H1 (cell line): ENCODE data around the gene ZNF584. TPM values are rescaled to one million over a fixed set of nuclear protein-coding genes. Genes with fewer than 3 reads are reported as not detected.
"Not testable (repeated sequence)": the region's sequence is repeated elsewhere in the genome, so short reads cannot be mapped to it uniquely, and the experiment has no call there.

ENCODE experiments used
- CTCF ChIA-PET: fragments of 300-600 bp; sonication (Branson Sonifier 250); formaldehyde crosslinking; loops from one replicate; lab custom pipeline; 2021; ENCODE audit not compliant: partially characterized antibody; lab: Charles Lee
- POLR2A ChIA-PET: fragments of 300-600 bp; sonication (Branson Sonifier 250); formaldehyde crosslinking; loops from one replicate; lab custom pipeline; 2021; ENCODE audit warnings: inconsistent platforms; ENCODE audit not compliant: partially characterized antibody; lab: Charles Lee
- DNase-seq, 2 experiments: peaks; one replicate each; pipeline versions ENCODE4 v3.0.0 to v3.0.0-alpha.2; 2010 to 2022; ENCODE audit warnings: low spot score in 2 of 2, low read depth in 1 of 2, mixed read lengths in 1 of 2
- FAIRE-seq: peaks from 2 replicates; lab custom pipeline; 2011; peaks lifted over from hg19 to GRCh38; lab: Jason Lieb, UNC
- H2AFZ ChIP-seq: 2 replicates; pipeline ENCODE4 v1.8.1; 2012; ENCODE audit warnings: low read length, inconsistent platforms
- H2AK5ac ChIP-seq: 2 replicates; pipeline ENCODE4 v1.6.1; 2013; ENCODE audit warnings: low read depth, low read length
- H2BK120ac ChIP-seq: replicated peaks from 2 replicates; pipeline ENCODE3; 2013; ENCODE audit warnings: low read depth, low read length, inconsistent platforms
- H2BK12ac ChIP-seq: 2 replicates; pipeline ENCODE4 v1.6.1; 2013; ENCODE audit warnings: low read depth, low read length
- H2BK15ac ChIP-seq: 2 replicates; pipeline ENCODE4 v1.6.1; 2013; ENCODE audit warnings: low read length
- H2BK20ac ChIP-seq: 2 replicates; pipeline ENCODE4 v1.6.1; 2013; ENCODE audit warnings: low read length
- H2BK5ac ChIP-seq: 2 replicates; pipeline ENCODE4 v1.6.1; 2013; ENCODE audit warnings: low read depth, low read length
- H3K14ac ChIP-seq: 2 replicates; pipeline ENCODE4 v1.6.1; 2013; ENCODE audit warnings: inconsistent platforms; ENCODE audit not compliant: insufficient read length
- H3K18ac ChIP-seq: 2 replicates; pipeline ENCODE4 v1.6.1; 2013; ENCODE audit warnings: low read length; ENCODE audit errors: extremely low read depth
- H3K23ac ChIP-seq: 2 replicates; pipeline ENCODE4 v1.6.1; 2013; ENCODE audit warnings: inconsistent platforms; ENCODE audit not compliant: insufficient read length
- H3K23me2 ChIP-seq: 2 replicates; pipeline ENCODE4 v1.6.1; 2013; ENCODE audit warnings: low read depth, low read length
- H3K27ac ChIP-seq: 2 replicates; pipeline ENCODE4 v1.6.1; 2011; ENCODE audit warnings: low read depth, low read length, inconsistent platforms
- H3K27me3 ChIP-seq, 4 experiments: replicated peaks in 1 of 4; 1 replicate in 1 of 4; 2 replicates in 3 of 4; pipeline versions ENCODE4 v1.6.1 to v1.8.1; 2011 to 2013; ENCODE audit warnings: low read length in 3 of 4, mild to moderate bottlenecking in 3 of 4, inconsistent platforms in 2 of 4, mixed read lengths in 2 of 4, moderate library complexity in 1 of 4; ENCODE audit not compliant: control insufficient read depth in 3 of 4, insufficient read depth in 3 of 4; ENCODE audit errors: extremely low read depth in 1 of 4
- H3K36me3 ChIP-seq, 4 experiments: 2 replicates each; pipeline versions ENCODE4 v1.6.1 to v1.8.1; 2011 to 2013; ENCODE audit warnings: mild to moderate bottlenecking in 4 of 4, low read length in 3 of 4, moderate library complexity in 2 of 4, control low read depth in 1 of 4, inconsistent platforms in 1 of 4; ENCODE audit not compliant: insufficient read depth in 4 of 4, control insufficient read depth in 2 of 4
- H3K4ac ChIP-seq: replicated peaks from 2 replicates; pipeline ENCODE3; 2013; ENCODE audit warnings: low read length, low read depth, mixed read lengths, inconsistent platforms; ENCODE audit not compliant: insufficient read length
- H3K4me1 ChIP-seq, 4 experiments: replicated peaks in 1 of 4; 1 replicate in 1 of 4; 2 replicates in 3 of 4; pipeline versions ENCODE4 v1.6.1 to v1.8.1; 2011 to 2013; ENCODE audit warnings: low read length in 3 of 4, inconsistent platforms in 2 of 4, mixed read lengths in 1 of 4; ENCODE audit not compliant: insufficient read depth in 4 of 4, control insufficient read depth in 3 of 4
- H3K4me2 ChIP-seq, 2 experiments: 2 replicates each; pipeline versions ENCODE4 v1.6.1 to v1.8.1; 2011 to 2013; ENCODE audit warnings: low read depth in 2 of 2, low read length in 2 of 2, control low read depth in 1 of 2, inconsistent platforms in 1 of 2, mild to moderate bottlenecking in 1 of 2; ENCODE audit not compliant: insufficient read depth in 1 of 2
- H3K4me3 ChIP-seq, 4 experiments: fragments of 200-600, 300-600 bp in 1 of 4; sonication (generic), shearing (Covaris generic), sonication (Bioruptor Twin) in 1 of 4; 2 replicates each; pipeline versions ENCODE4 v1.5.1 to v1.8.1; 2011 to 2016; ENCODE audit warnings: low read length in 4 of 4, low read depth in 3 of 4, control low read depth in 2 of 4, inconsistent platforms in 2 of 4, mild to moderate bottlenecking in 2 of 4, mixed read lengths in 1 of 4, moderate library complexity in 1 of 4; ENCODE audit not compliant: insufficient read depth in 2 of 4; ENCODE audit errors: extremely low read depth in 1 of 4
- H3K56ac ChIP-seq: replicated peaks from 2 replicates; pipeline ENCODE3; 2013; ENCODE audit warnings: low read depth, mild to moderate bottlenecking, mixed read lengths, low read length, inconsistent platforms; ENCODE audit not compliant: insufficient read length
- H3K79me1 ChIP-seq: 2 replicates; pipeline ENCODE4 v1.6.1; 2013; ENCODE audit warnings: low read depth, low read length, control low read depth
- H3K79me2 ChIP-seq, 2 experiments: 2 replicates each; pipeline versions ENCODE4 v1.6.1 to v1.8.1; 2012 to 2013; ENCODE audit warnings: low read length in 2 of 2, mild to moderate bottlenecking in 2 of 2, inconsistent platforms in 1 of 2; ENCODE audit not compliant: insufficient read depth in 2 of 2, control insufficient read depth in 1 of 2
- H3K9ac ChIP-seq, 4 experiments: replicated peaks in 1 of 4; 1 replicate in 1 of 4; 2 replicates in 3 of 4; pipeline versions ENCODE4 v1.6.1 to v1.8.1; 2011 to 2013; ENCODE audit warnings: low read depth in 3 of 4, low read length in 3 of 4, control low read depth in 2 of 4, mild to moderate bottlenecking in 2 of 4, moderate library complexity in 2 of 4, inconsistent platforms in 1 of 4; ENCODE audit errors: extremely low read depth in 1 of 4
- H3K9me3 ChIP-seq, 2 experiments: 2 replicates each; pipeline versions ENCODE4 v1.6.1 to v1.8.1; 2012 to 2013; ENCODE audit warnings: mild to moderate bottlenecking in 2 of 2, moderate library complexity in 2 of 2, control low read depth in 1 of 2, inconsistent platforms in 1 of 2, low read depth in 1 of 2, low read length in 1 of 2, mixed read lengths in 1 of 2; ENCODE audit not compliant: insufficient read depth in 2 of 2
- H4K20me1 ChIP-seq, 2 experiments: replicated peaks in 1 of 2; 2 replicates each; pipeline versions ENCODE3 to v1.8.1; 2011 to 2013; ENCODE audit warnings: inconsistent platforms in 2 of 2, low read length in 2 of 2, mild to moderate bottlenecking in 1 of 2; ENCODE audit not compliant: insufficient read depth in 2 of 2, control insufficient read depth in 1 of 2
- H4K5ac ChIP-seq: 2 replicates; pipeline ENCODE4 v1.6.1; 2013; ENCODE audit warnings: low read length, low read depth, mixed read lengths, inconsistent platforms; ENCODE audit not compliant: insufficient read length
- H4K8ac ChIP-seq: 2 replicates; pipeline ENCODE4 v1.8.0; 2013; ENCODE audit warnings: mild to moderate bottlenecking, moderate library complexity, low read length, inconsistent platforms; ENCODE audit not compliant: insufficient read depth; ENCODE audit errors: extremely low read depth
- H4K91ac ChIP-seq: replicated peaks from 2 replicates; pipeline ENCODE3; 2013; ENCODE audit warnings: low read length, mixed read lengths, inconsistent platforms; ENCODE audit not compliant: insufficient read length
- WGBS, 2 experiments: shearing (Covaris generic) in 1 of 2; methylation state at CpG; one replicate each; pipeline versions ENCODE4 v1.1.6 to v1.1.7; 2013 to 2015; ENCODE audit warnings: low lambda C conversion rate in 2 of 2, mixed read lengths in 2 of 2, inconsistent platforms in 1 of 2, low coverage in 1 of 2, missing lambda C conversion rate in 1 of 2; ENCODE audit not compliant: insufficient replicate concordance in 2 of 2, insufficient coverage in 1 of 2, insufficient read length in 1 of 2; ENCODE audit errors: extremely low coverage in 1 of 2, missing lambda C conversion rate in 1 of 2; 5-methylcytosine and 5-hydroxymethylcytosine counted together
- polyA plus RNA-seq, 7 experiments: library from polyadenylated mRNA; depleted of rRNA in 3 of 7; stranded (reverse) in 5 of 7; unstranded in 2 of 7; fragments of >200 nt in 5 of 7; fragments of 200-250 nt in 2 of 7; gene quantifications; 1 replicate in 5 of 7; 2 replicates in 1 of 7; 4 replicates in 1 of 7; pipeline versions ENCODE4 v1.2.1 to v1.2.3, GENCODE V29; 2011 to 2013; ENCODE audit warnings: missing spikeins in 2 of 7, mixed read lengths in 2 of 7
- total RNA-seq: library from RNA; stranded (reverse); fragmentation: NEBNext Ultra II Directional; extraction: Animal tissue kit (Norgen Biotek cat#: 25700); gene quantifications from 2 replicates; pipeline ENCODE4 v1.2.1, GENCODE V29; 2021

Gene ZNF584
- total and polyA plus RNA-seq, 2 of the 8 experiments (the other 6 are each of a cell fraction or from before 2014, with no cell fraction given) = 2.5 to 5.2 TPM

- H4K8ac ChIP-seq, H4K20me1 ChIP-seq, H3K18ac ChIP-seq, H3K9ac ChIP-seq, H3K27me3 ChIP-seq, H2BK5ac ChIP-seq, H3K4me2 ChIP-seq, H2AK5ac ChIP-seq, H3K36me3 ChIP-seq, H4K91ac ChIP-seq, H3K79me1 ChIP-seq, H3K4me3 ChIP-seq, H4K5ac ChIP-seq, H2BK120ac ChIP-seq, H3K56ac ChIP-seq, H3K4me1 ChIP-seq, DNase-seq, H2BK20ac ChIP-seq, H3K14ac ChIP-seq, FAIRE-seq, H3K4ac ChIP-seq, H3K9me3 ChIP-seq, H3K79me2 ChIP-seq, H3K23ac ChIP-seq, H2BK15ac ChIP-seq, H3K27ac ChIP-seq, H2BK12ac ChIP-seq, H2AFZ ChIP-seq, H3K23me2 ChIP-seq: not testable (repeated sequence)
- ChIA-PET CTCF (interaction anchor here (2.0 kb wide), 1 partner anchor 36 kb away, joined by 5 read pairs; no protein-coding TSS in a partner anchor), POLR2A (interaction anchor here (1.4 kb wide), 1 partner anchor 20 kb away, joined by 5 read pairs; no protein-coding TSS in a partner anchor)
- WGBS, 2 experiments = 81% methylated on average over 7 of the region's 7 CpGs; no CpG with 5 or more reads in 1 of the 2 experiments
Observed at GRCh38 chr19:58442986-58443385, 34.5 kb downstream of the ZNF584 start.

GRCh38 chr19:58448860-58449259, 40.4 kb downstream of the ZNF584 start:
- H3K27me3 ChIP-seq = peaks cover 0 to 12% (median 6%) of the 10 kb centered on the region in 4 experiments; a peak in 3 of 7 replicates

More at GRCh38 chr19:58448860-58449259, 40.4 kb downstream of the ZNF584 start:
- H3K79me2 ChIP-seq, H4K20me1 ChIP-seq, DNase-seq, H3K14ac ChIP-seq, H2AK5ac ChIP-seq, H3K56ac ChIP-seq, H3K9ac ChIP-seq, H3K36me3 ChIP-seq, FAIRE-seq, H3K23me2 ChIP-seq, H3K4me1 ChIP-seq, H2BK15ac ChIP-seq, H2BK5ac ChIP-seq, H2AFZ ChIP-seq, CTCF ChIA-PET, H4K5ac ChIP-seq, H2BK120ac ChIP-seq, H3K4me2 ChIP-seq, H3K23ac ChIP-seq, H3K4me3 ChIP-seq, H2BK20ac ChIP-seq, H3K18ac ChIP-seq, H3K79me1 ChIP-seq, H2BK12ac ChIP-seq, H3K27ac ChIP-seq, H3K4ac ChIP-seq, H4K8ac ChIP-seq, H4K91ac ChIP-seq: not testable (repeated sequence)
- WGBS, 2 experiments = 68% methylated on average over 3 of the region's 3 CpGs; no CpG with 5 or more reads in 1 of the 2 experiments
- H3K9me3 ChIP-seq = peaks cover 14 to 17% of the 10 kb centered on the region in 2 experiments
- POLR2A ChIA-PET = interaction anchor here (1.0 kb wide), 1 partner anchor 20 kb away, joined by 3 read pairs; no protein-coding TSS in a partner anchor
